Mesendoderm (in vitro differentiated cells): Measurements from ENCODE around the gene FXYD4.
"Not testable (repeated sequence)": the region's sequence is repeated elsewhere in the genome, so short reads cannot be mapped to it uniquely, and the experiment has no call there.

ENCODE experiments used
- DNase-seq: peaks from one replicate; pipeline ENCODE4 v3.0.0; 2013
- H2AK5ac ChIP-seq: 2 replicates; pipeline ENCODE4 v1.6.1; 2013; ENCODE audit warnings: low read length, inconsistent platforms
- H2BK120ac ChIP-seq: 2 replicates; pipeline ENCODE4 v1.6.1; 2013; ENCODE audit warnings: low read depth, mild to moderate bottlenecking, low read length, moderate library complexity, mixed read lengths
- H2BK15ac ChIP-seq: replicated peaks from 2 replicates; pipeline ENCODE4 v1.6.1; 2013; ENCODE audit warnings: low read depth, mild to moderate bottlenecking, moderate library complexity
- H2BK5ac ChIP-seq: 2 replicates; pipeline ENCODE4 v1.6.1; 2013; ENCODE audit warnings: low read length, inconsistent platforms
- H3K18ac ChIP-seq: 2 replicates; pipeline ENCODE4 v1.6.1; 2013; ENCODE audit warnings: mild to moderate bottlenecking, low read length, mixed read lengths
- H3K23ac ChIP-seq: one replicate; pipeline ENCODE4 v1.6.1; 2013; ENCODE audit warnings: low read length
- H3K27ac ChIP-seq: 2 replicates; pipeline ENCODE4 v1.5.1; 2013; ENCODE audit warnings: low read depth, mild to moderate bottlenecking, inconsistent platforms, low read length, moderate library complexity
- H3K27me3 ChIP-seq: 2 replicates; pipeline ENCODE4 v1.6.1; 2013; ENCODE audit warnings: low read length, control low read depth, mild to moderate bottlenecking, inconsistent platforms; ENCODE audit not compliant: insufficient read depth, poor library complexity
- H3K36me3 ChIP-seq: 2 replicates; pipeline ENCODE4 v1.6.1; 2013; ENCODE audit warnings: low read length, inconsistent platforms; ENCODE audit not compliant: control insufficient read depth, insufficient read depth
- H3K4ac ChIP-seq: one replicate; pipeline ENCODE4 v1.6.1; 2013; ENCODE audit warnings: low read depth, mild to moderate bottlenecking, low read length, moderate library complexity
- H3K4me1 ChIP-seq: 2 replicates; pipeline ENCODE4 v1.6.1; 2013; ENCODE audit warnings: low read depth, low read length, inconsistent platforms; ENCODE audit not compliant: control insufficient read depth
- H3K4me2 ChIP-seq: 2 replicates; pipeline ENCODE4 v1.6.1; 2013; ENCODE audit warnings: low read length
- H3K4me3 ChIP-seq: 2 replicates; pipeline ENCODE4 v1.5.1; 2013; ENCODE audit warnings: mild to moderate bottlenecking, low read length
- H3K56ac ChIP-seq: one replicate; pipeline ENCODE4 v1.6.1; 2013; ENCODE audit warnings: low read length
- H3K79me1 ChIP-seq: 2 replicates; pipeline ENCODE4 v1.6.1; 2013; ENCODE audit warnings: low read length, inconsistent platforms
- H3K79me2 ChIP-seq: 2 replicates; pipeline ENCODE4 v1.6.1; 2013; ENCODE audit warnings: mild to moderate bottlenecking, low read length; ENCODE audit not compliant: control insufficient read depth, insufficient read depth
- H3K9ac ChIP-seq: 2 replicates; pipeline ENCODE4 v1.6.1; 2013; ENCODE audit warnings: low read length, inconsistent platforms
- H4K5ac ChIP-seq: one replicate; pipeline ENCODE4 v1.6.1; 2013; ENCODE audit warnings: low read length
- H4K8ac ChIP-seq: one replicate; pipeline ENCODE4 v1.6.1; 2013; ENCODE audit warnings: low read depth, mild to moderate bottlenecking, control low read depth, low read length, moderate library complexity
- WGBS: extraction: QIAGEN DNeasy Blood & Tissue Kit; methylation state at CpG from one replicate; pipeline ENCODE4 v1.1.7; 2013; ENCODE audit warnings: low lambda C conversion rate, missing lambda C conversion rate; ENCODE audit not compliant: insufficient coverage; ENCODE audit errors: extremely low coverage; 5-methylcytosine and 5-hydroxymethylcytosine counted together

FXYD4 gene

GRCh38 chr10:43390759-43391158, 19.3 kb downstream of the FXYD4 start:
- no peak overlapping the region for H4K5ac ChIP-seq
- DNase-seq, result peak; percentile 83
- H3K36me3 ChIP-seq, result peaks cover 27% of the 10 kb centered on the region
- H3K56ac ChIP-seq, result no peak overlapping the region
- H3K4me2 ChIP-seq, result no peak overlapping the region
- peaks cover 32% of the 10 kb centered on the region for H3K79me1 ChIP-seq
- H2BK5ac ChIP-seq, result no peak overlapping the region
- H3K79me2 ChIP-seq, result peaks cover 66% of the 10 kb centered on the region
- peaks cover 4% of the 10 kb centered on the region for H3K4me1 ChIP-seq
- H2BK120ac ChIP-seq, result no peak overlapping the region
- H3K27me3 ChIP-seq, result no peaks in the 10 kb centered on the region
- H3K9ac ChIP-seq, result no peak overlapping the region
- no peak overlapping the region for H3K23ac ChIP-seq
- H3K18ac ChIP-seq, result no peak overlapping the region
- no peak overlapping the region for H4K8ac ChIP-seq
- no peak overlapping the region for H3K27ac ChIP-seq
- no CpG with 5 or more reads among the region's 7 CpGs for WGBS
- no peak overlapping the region for H3K4me3 ChIP-seq
- no peak overlapping the region for H2AK5ac ChIP-seq
- H3K4ac ChIP-seq, result no peak overlapping the region
- H2BK15ac ChIP-seq, result no peak overlapping the region

DNA sequence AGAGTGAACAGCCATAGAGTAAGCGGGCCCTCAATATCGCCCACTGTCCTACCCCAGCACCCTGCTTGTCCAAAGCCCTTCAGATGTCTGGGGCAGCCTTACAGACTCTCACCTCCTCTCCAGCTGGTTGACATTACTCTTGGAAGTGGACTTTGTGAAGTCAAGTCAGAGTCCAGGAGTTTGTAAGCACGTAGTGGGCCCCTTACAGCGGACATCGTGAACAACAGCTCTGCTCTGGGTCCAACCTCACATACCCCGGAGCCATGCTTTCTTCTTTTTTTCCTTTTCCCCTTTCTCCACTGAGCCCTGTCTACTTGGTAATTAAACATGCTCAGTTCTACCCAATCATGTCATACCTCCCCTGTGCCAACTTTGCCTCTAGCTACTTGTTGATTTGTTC, 20.1 kb downstream of the FXYD4 start:
- peaks cover 32% of the 10 kb centered on the region for H3K79me1 ChIP-seq
- no peaks in the 10 kb centered on the region for H3K27me3 ChIP-seq
- peaks cover 74% of the 10 kb centered on the region for H3K79me2 ChIP-seq
- H3K4me2 ChIP-seq, result no peak overlapping the region
- H3K4me3 ChIP-seq, result no peak overlapping the region
- H3K4ac ChIP-seq, result no peak overlapping the region
- no peak overlapping the region for H2AK5ac ChIP-seq
- WGBS, result no CpG with 5 or more reads among the region's 6 CpGs
- no peak overlapping the region for H3K27ac ChIP-seq
- no peak for DNase-seq
- no peak overlapping the region for H3K23ac ChIP-seq
- no peak overlapping the region for H2BK120ac ChIP-seq
- no peak overlapping the region for H4K5ac ChIP-seq
- H3K4me1 ChIP-seq, result peaks cover 4% of the 10 kb centered on the region
- H3K56ac ChIP-seq, result no peak overlapping the region
- H4K8ac ChIP-seq, result no peak overlapping the region
- peaks cover 27% of the 10 kb centered on the region for H3K36me3 ChIP-seq
- H3K18ac ChIP-seq, result no peak overlapping the region
- no peak overlapping the region for H2BK15ac ChIP-seq
- no peak overlapping the region for H3K9ac ChIP-seq
- no peak overlapping the region for H2BK5ac ChIP-seq

GRCh38 chr10:43392748-43393147, 21.3 kb downstream of the FXYD4 start:
- H3K4ac ChIP-seq, result no peak overlapping the region
- no peak overlapping the region for H3K23ac ChIP-seq
- peaks cover 22% of the 10 kb centered on the region for H3K79me1 ChIP-seq
- H3K79me2 ChIP-seq, result peaks cover 70% of the 10 kb centered on the region
- no peak overlapping the region for H3K18ac ChIP-seq
- peaks cover 4% of the 10 kb centered on the region for H3K4me1 ChIP-seq
- no peak overlapping the region for H2BK15ac ChIP-seq
- no peak overlapping the region for H2BK120ac ChIP-seq
- peaks cover 16% of the 10 kb centered on the region for H3K36me3 ChIP-seq
- H3K56ac ChIP-seq, result no peak overlapping the region
- peak overlapping the region; percentile 5 for H3K9ac ChIP-seq
- no CpG with 5 or more reads among the region's 3 CpGs for WGBS
- H3K4me2 ChIP-seq, result no peak overlapping the region
- H3K27me3 ChIP-seq, result no peaks in the 10 kb centered on the region
- no peak overlapping the region for H2BK5ac ChIP-seq
- no peak overlapping the region for H4K8ac ChIP-seq
- DNase-seq, result no peak
- no peak overlapping the region for H3K4me3 ChIP-seq
- H3K27ac ChIP-seq, result no peak overlapping the region
- no peak overlapping the region for H2AK5ac ChIP-seq
- H4K5ac ChIP-seq, result no peak overlapping the region

DNA sequence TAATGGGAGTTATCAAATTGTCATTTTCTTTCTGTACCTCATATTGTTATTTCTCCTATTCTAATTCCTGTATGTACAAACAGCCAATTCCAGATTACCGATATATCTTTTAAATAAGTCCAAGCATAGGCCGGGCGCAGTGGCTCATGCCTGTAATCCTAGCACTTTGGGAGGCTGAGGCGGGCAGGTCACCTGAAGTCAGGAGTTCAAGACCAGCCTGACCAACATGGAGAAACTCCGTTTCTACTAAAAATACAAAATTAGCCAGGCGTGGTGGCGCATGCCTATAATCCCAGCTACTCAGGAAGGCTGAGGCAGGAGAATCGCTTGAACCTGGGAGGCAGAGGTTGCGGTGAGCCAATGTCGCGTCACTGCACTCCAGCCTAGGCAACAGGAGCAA, 21.8 kb downstream of the FXYD4 start:
- not testable (repeated sequence) for H3K56ac ChIP-seq, H3K27me3 ChIP-seq, H3K4me2 ChIP-seq, DNase-seq, H4K8ac ChIP-seq, H2BK15ac ChIP-seq, H3K4ac ChIP-seq, H2BK120ac ChIP-seq, H3K23ac ChIP-seq, H3K9ac ChIP-seq, H4K5ac ChIP-seq, H3K4me1 ChIP-seq, H3K18ac ChIP-seq, H3K27ac ChIP-seq, H3K4me3 ChIP-seq, H2BK5ac ChIP-seq, H2AK5ac ChIP-seq
- Histone ChIP-seq H3K36me3 (peaks cover 16% of the 10 kb centered on the region), H3K79me2 (peaks cover 74% of the 10 kb centered on the region), H3K79me1 (peaks cover 22% of the 10 kb centered on the region)
- WGBS, result no CpG with 5 or more reads among the region's 11 CpGs

GRCh38 chr10:43393606-43394360, 22.3 kb downstream of the FXYD4 start:
- no peak overlapping the region for H3K4me3 ChIP-seq
- H4K8ac ChIP-seq, result no peak overlapping the region
- no CpG with 5 or more reads among the region's 3 CpGs for WGBS
- peak overlapping the region; percentile 63 for H3K56ac ChIP-seq
- DNase-seq, result no peak
- H2BK120ac ChIP-seq, result no peak overlapping the region
- H3K36me3 ChIP-seq, result peaks cover 13% of the 10 kb centered on the region
- no peaks in the 10 kb centered on the region for H3K27me3 ChIP-seq
- H4K5ac ChIP-seq, result no peak overlapping the region
- no peak overlapping the region for H3K4me2 ChIP-seq
- no peak overlapping the region for H3K27ac ChIP-seq
- H3K4ac ChIP-seq, result no peak overlapping the region
- H3K23ac ChIP-seq, result no peak overlapping the region
- peaks cover 18% of the 10 kb centered on the region for H3K79me1 ChIP-seq
- no peak overlapping the region for H2BK15ac ChIP-seq
- no peak overlapping the region for H2AK5ac ChIP-seq
- H2BK5ac ChIP-seq, result no peak overlapping the region
- H3K4me1 ChIP-seq, result peaks cover 7% of the 10 kb centered on the region
- H3K79me2 ChIP-seq, result peaks cover 77% of the 10 kb centered on the region
- no peak overlapping the region for H3K18ac ChIP-seq
- peak overlapping the region; percentile 35 for H3K9ac ChIP-seq

GRCh38 chr10:43394868-43395267, 23.4 kb downstream of the FXYD4 start:
- Histone ChIP-seq H2BK120ac (no peak overlapping the region), H4K8ac (no peak overlapping the region), H3K9ac (peak overlapping the region; percentile 99), H3K4ac (no peak overlapping the region), H3K27ac (peak overlapping the region; percentile 12), H4K5ac (no peak overlapping the region), H3K4me2 (peak overlapping the region; percentile 85), H3K79me2 (peaks cover 81% of the 10 kb centered on the region), H2BK15ac (no peak overlapping the region), H3K4me1 (peaks cover 11% of the 10 kb centered on the region), H3K36me3 (peaks cover 13% of the 10 kb centered on the region), H3K4me3 (no peak overlapping the region), H3K27me3 (no peaks in the 10 kb centered on the region), H3K23ac (no peak overlapping the region), H2AK5ac (no peak overlapping the region), H3K18ac (no peak overlapping the region), H2BK5ac (no peak overlapping the region), H3K56ac (peak overlapping the region; percentile 88), H3K79me1 (peaks cover 18% of the 10 kb centered on the region)
- DNase-seq, result no peak
- no CpG with 5 or more reads among the region's 6 CpGs for WGBS
